22Rv1 (cell line): Measurements from ENCODE around the gene ZNF358.
"Not testable (repeated sequence)": the region's sequence is repeated elsewhere in the genome, so short reads cannot be mapped to it uniquely, and the experiment has no call there.

Experiments used
- H3K27ac ChIP-seq: fragments of 450-650 bp; 2 replicates; pipeline ENCODE4 v1.5.1; 2017
- ZFX ChIP-seq: fragments of 450-650 bp; IDR thresholded peaks from 2 replicates; pipeline ENCODE4 v1.6.1; 2017; ENCODE audit warnings: antibody characterized with exemption, borderline replicate concordance
- TF ChIP-seq, protein P1 (sequence below): fragments of 450-650 bp; IDR thresholded peaks from 2 replicates; pipeline ENCODE4 v1.5.1; 2017; ENCODE audit warnings: mild to moderate bottlenecking

The ZNF358 gene

DNA sequence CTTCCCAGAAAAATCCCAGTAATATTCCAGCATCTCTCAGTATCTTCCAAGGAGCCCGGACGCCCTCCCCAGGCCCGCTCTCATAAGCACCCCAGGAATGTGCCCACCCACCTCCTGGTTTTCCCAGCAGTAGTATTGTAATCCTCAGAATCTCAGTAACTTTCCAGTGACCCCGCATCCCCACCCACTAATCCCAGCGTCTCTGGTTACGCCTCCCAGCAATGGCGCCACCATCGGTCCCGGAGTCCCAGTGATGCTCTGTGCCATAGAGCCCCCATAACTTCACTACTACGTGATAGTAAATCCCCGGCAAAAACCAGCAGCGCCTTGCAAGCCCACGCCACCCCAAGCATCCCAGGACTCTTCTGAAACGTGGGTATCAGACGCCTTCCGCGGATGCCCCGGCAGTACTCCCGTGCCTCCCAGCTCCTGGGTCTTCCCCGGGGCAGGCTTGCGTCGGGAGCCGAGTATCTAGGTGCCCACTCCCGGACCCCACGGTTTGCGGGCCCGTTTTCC is 18.7 kb downstream of the ZNF358 start:
- TF ChIP-seq ZFX: no peak
- TF ChIP-seq, protein P1, sequence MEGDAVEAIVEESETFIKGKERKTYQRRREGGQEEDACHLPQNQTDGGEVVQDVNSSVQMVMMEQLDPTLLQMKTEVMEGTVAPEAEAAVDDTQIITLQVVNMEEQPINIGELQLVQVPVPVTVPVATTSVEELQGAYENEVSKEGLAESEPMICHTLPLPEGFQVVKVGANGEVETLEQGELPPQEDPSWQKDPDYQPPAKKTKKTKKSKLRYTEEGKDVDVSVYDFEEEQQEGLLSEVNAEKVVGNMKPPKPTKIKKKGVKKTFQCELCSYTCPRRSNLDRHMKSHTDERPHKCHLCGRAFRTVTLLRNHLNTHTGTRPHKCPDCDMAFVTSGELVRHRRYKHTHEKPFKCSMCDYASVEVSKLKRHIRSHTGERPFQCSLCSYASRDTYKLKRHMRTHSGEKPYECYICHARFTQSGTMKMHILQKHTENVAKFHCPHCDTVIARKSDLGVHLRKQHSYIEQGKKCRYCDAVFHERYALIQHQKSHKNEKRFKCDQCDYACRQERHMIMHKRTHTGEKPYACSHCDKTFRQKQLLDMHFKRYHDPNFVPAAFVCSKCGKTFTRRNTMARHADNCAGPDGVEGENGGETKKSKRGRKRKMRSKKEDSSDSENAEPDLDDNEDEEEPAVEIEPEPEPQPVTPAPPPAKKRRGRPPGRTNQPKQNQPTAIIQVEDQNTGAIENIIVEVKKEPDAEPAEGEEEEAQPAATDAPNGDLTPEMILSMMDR: peak; percentile 24
- peak overlapping the region; percentile 83 for H3K27ac ChIP-seq

DNA sequence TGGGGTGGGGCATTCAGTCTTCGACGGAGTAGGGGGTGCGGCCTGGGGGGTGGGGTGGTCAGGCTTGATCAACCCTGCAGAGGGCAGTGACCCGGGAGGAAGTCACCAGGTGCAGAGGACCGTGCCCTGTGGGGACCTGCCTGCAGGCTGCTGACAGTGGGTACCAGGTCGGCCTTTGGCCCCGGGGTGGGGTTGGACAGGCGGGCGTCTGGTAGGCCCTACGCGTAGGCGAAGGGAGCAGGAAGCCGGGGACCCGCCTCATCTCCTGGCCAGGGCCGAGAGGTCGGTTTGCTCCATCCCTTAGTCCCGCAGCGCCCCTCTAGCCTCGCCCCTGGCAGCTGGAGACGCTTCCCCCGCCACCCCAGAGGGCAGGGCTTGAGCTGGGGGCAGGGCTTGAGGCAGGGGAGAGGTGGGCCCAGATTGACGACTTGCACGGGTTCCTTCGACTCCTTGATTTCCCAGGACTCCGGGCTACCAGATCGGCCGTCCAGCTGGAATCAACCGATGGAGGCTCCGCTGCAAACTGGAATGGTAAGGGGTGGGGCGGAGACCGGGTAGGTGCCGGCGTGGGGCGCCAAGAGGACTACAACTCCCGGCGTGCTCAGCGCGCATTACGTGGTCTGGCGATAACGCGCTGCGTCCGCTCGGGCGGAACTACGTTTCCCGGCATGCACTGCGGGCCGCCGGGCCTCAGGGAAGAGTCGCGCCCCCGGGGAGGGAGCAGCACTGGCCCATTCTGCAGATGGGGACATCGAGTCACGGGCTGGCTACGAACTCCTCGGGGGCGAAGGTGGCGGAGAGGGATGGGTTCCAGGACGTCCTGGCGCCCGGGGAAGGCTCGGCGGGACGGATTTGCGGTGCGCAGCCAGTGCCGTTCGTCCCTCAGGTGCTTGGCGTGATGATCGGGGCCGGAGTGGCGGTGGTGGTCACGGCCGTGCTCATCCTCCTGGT is 19.4 kb downstream of the ZNF358 start, which contains the start of gene PNPLA6:
Gene PNPLA6 (plus strand): TSS at position 671 of the 951 bp plus-strand sequence. CDS start 72 bp downstream, at position 743.
- H3K27ac ChIP-seq: peak within 1 kb of the TSS; percentile 83
- TF ChIP-seq, protein P1: no peak
- TF ChIP-seq ZFX: no peak

GRCh38 chr19:7535998-7536695 is 20.2 kb downstream of the ZNF358 start:
- H3K27ac ChIP-seq: peak overlapping the region; percentile 83
- TF ChIP-seq, protein P1: no peak
- no peak for TF ChIP-seq ZFX

DNA sequence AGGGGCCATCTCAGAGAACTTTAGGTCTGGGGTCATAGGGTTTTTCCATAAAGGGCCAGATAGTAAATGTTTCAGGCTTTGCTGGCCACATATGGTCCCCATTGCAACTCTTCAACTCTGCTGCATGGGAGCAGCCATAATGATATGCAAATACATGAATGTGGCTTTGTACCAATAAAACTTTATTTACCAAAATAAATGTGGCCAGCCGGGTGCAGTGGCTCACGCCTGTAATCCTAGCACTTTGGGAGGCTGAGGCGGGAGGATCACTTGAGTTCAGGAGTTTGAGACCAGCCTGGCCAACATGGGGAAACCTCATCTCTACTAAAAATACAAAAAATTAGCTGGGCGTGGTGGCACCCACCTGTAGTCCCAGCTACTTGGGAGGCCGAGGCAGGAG is 23.1 kb downstream of the ZNF358 start:
- not testable (repeated sequence) for H3K27ac ChIP-seq

DNA sequence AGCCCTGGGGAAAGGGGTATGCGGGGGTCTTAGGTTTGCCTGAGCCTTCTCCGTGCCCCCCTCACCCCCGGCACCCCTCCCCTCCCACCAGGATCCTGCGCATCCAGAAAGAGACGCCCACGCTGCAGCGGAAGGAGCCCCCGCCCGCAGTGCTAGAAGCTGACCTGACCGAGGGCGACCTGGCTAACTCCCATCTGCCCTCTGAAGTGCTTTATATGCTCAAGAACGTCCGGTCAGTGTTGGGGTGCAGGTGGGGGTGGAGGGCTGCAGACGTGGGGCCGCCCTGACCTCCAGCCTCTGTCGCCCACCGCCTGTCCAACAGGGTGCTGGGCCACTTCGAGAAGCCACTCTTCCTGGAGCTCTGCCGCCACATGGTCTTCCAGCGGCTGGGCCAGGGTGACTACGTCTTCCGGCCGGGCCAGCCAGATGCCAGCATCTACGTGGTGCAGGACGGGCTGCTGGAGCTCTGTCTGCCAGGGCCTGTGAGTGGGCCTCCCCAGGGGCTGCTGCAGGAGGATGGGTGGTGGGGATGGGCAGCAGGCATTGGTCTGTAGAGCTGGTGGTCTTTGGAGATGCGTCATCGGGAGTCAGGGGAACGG is 24.0 kb downstream of the ZNF358 start:
- TF ChIP-seq, protein P1: no peak
- no peak for TF ChIP-seq ZFX
- no peak overlapping the region for H3K27ac ChIP-seq

DNA sequence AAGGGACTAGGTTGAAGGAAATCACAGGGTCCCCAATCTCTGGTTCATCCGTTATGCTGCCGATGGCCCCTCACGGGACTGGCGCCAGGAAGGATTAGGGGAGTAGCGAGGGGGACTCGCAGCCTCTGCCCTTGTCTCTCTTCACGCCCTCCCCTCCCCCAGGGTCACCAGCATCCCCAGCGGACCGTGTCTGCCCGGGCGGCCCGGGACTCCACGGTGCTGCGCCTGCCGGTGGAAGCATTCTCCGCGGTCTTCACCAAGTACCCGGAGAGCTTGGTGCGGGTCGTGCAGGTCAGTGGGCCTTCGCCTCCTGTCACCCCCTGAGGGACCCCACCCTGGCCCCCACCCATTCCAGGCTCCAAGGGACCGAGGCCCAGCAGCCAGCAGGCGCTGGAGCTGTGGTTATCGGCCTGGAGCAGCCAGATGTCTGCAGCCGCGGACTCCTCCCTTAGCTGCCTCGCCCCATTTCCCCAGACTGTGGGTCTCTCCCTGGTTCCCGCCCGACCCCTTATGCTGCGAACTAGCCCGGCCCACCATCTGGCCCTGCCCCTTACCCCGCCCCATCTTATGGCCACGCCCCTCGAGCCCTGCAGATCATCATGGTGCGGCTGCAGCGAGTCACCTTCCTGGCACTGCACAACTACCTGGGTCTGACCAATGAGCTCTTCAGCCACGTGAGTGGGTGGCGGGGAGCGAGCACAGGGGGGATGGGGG is 25.0 kb downstream of the ZNF358 start:
- no peak for TF ChIP-seq ZFX
- TF ChIP-seq, protein P1: no peak
- no peak overlapping the region for H3K27ac ChIP-seq

DNA sequence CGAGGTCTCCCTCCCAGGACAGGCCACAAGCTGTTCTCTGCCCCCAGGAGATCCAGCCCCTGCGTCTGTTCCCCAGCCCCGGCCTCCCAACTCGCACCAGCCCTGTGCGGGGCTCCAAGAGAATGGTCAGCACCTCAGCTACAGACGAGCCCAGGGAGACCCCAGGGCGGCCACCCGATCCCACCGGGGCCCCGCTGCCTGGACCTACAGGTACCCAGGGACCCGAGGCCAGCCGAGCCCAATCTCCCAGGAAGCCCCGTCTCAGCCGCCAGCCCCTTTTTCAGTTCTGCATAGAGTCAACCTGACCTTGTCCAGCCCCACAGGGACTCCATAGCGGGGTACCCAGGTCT is 25.5 kb downstream of the ZNF358 start:
- no peak overlapping the region for H3K27ac ChIP-seq
- no peak for TF ChIP-seq ZFX
- TF ChIP-seq, protein P1: no peak
